ENCODE data around the gene SPRY2. TPM values are rescaled to one million over a fixed set of nuclear protein-coding genes. Genes with fewer than 3 reads are reported as not detected.
"Not testable (repeated sequence)": the region's sequence is repeated elsewhere in the genome, so short reads cannot be mapped to it uniquely, and the experiment has no call there.

SPRY2 gene
- total and polyA plus RNA-seq, 8 donors, result 4.0 to 33.2 (median 20.2) TPM

DNA sequence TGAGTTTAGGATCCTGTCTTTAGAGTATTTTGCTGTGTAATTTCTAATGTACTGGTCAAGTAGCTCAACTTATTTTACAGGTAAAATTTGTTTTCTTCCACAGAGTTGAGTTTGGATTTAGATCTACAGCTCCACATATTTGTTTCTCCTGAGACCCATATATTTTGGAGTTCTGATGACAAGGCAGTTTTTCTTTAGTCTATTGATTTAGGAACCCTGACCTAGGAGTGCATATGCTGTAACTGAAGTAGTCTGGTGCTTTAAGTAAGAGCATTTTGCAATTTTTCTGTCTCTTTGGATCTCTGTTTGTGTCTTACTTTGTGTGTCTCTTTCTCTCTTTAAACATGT lies 19.5 kb upstream of the SPRY2 start:
- no peak for DNase-seq
- TF ChIP-seq POLR2AphosphoS5 (IDR thresholded peaks at IDR 0.05), result no peak
- TF ChIP-seq POLR2A (IDR thresholded peaks at IDR 0.05), result no peak
- no peak for TF ChIP-seq EP300 (IDR thresholded peaks at IDR 0.05)
- TF ChIP-seq, protein P1, sequence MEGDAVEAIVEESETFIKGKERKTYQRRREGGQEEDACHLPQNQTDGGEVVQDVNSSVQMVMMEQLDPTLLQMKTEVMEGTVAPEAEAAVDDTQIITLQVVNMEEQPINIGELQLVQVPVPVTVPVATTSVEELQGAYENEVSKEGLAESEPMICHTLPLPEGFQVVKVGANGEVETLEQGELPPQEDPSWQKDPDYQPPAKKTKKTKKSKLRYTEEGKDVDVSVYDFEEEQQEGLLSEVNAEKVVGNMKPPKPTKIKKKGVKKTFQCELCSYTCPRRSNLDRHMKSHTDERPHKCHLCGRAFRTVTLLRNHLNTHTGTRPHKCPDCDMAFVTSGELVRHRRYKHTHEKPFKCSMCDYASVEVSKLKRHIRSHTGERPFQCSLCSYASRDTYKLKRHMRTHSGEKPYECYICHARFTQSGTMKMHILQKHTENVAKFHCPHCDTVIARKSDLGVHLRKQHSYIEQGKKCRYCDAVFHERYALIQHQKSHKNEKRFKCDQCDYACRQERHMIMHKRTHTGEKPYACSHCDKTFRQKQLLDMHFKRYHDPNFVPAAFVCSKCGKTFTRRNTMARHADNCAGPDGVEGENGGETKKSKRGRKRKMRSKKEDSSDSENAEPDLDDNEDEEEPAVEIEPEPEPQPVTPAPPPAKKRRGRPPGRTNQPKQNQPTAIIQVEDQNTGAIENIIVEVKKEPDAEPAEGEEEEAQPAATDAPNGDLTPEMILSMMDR (IDR thresholded peaks at IDR 0.05), result no peak
- Histone ChIP-seq H3K27ac (no peak overlapping the region), H3K9me3 (no peaks in the 10 kb centered on the region), H3K36me3 (no peaks in the 10 kb centered on the region), H3K4me3 (no peak overlapping the region), H3K27me3 (no peaks in the 10 kb centered on the region), H3K4me1 (peaks cover 0 to 14% (median 6%) of the 10 kb centered on the region in 4 donors)
- intact Hi-C loops (cut with DNase I; ENCODE audit: low total_unique reads), result no loop called here

DNA sequence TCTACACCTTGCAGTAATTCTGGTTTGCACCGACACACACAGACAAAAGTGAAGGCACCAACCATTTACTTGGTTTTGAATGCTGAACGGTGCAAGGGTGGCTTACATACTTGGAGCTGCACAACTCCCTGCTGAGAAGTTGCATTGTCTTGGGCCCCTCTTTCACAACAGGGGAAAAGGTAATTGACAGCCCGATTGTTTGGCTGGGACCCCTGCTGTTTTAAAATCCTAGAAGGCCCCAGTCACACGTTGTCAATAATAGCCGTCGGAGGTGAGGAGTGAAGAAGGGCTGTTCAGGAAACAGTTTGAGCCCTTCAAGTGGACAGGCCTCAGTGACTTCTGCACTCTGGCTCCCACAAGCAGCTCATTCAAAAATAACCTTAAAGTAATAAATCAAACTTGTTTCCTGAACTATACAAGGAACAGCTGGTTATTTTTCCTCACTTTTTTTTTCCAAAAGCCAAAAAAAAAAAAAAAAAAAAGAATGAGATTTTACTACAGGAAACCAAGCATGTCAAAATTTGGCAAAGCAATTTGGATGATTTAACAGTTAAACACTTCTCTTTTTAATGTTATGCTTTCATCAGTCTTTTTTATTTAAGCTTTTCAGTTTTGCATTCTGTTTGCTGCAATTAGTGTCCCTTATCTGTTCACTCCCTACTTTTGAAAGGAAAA lies 19.0 kb upstream of the SPRY2 start:
- WGBS, 5 donors, result 54 to 68% (median 59%) methylated on average over 6 of the region's 6 CpGs
- Histone ChIP-seq H3K27ac (no peak overlapping the region), H3K4me3 (no peak overlapping the region), H3K9me3 (no peaks in the 10 kb centered on the region), H3K27me3 (no peaks in the 10 kb centered on the region), H3K4me1 (peaks cover 0 to 14% (median 6%) of the 10 kb centered on the region in 4 donors), H3K36me3 (no peaks in the 10 kb centered on the region)
- intact Hi-C loops (cut with DNase I; ENCODE audit: low total_unique reads), result no loop called here
- DNase-seq, result peak in 1 of 2 donors; percentile 44
- TF ChIP-seq POLR2A (IDR thresholded peaks at IDR 0.05) (no peak), EP300 (IDR thresholded peaks at IDR 0.05) (no peak), POLR2AphosphoS5 (IDR thresholded peaks at IDR 0.05) (no peak)
- TF ChIP-seq, protein P1 (IDR thresholded peaks at IDR 0.05), result no peak

DNA sequence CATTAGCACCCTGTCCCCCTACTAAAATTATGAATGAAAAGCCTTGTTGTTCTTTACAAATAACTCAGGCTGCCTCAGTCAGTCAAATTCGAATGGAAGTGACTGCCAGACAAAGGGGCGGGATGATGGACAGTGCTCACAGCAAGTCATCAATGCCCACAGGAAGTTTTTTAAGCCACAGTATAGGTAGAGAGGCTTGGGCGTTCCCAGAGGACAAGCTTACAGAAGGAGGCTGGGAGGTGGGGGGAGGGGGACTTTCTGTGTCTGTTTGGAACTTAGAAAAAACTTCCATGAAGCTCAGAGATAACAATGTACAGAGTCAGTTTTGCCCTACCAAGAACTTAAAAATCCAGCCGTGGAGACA lies 18.5 kb upstream of the SPRY2 start:
- WGBS, 5 donors, result 61 to 82% (median 80%) methylated on average over 4 of the region's 4 CpGs
- intact Hi-C loops (cut with DNase I; ENCODE audit: low total_unique reads), result no loop called here

DNA sequence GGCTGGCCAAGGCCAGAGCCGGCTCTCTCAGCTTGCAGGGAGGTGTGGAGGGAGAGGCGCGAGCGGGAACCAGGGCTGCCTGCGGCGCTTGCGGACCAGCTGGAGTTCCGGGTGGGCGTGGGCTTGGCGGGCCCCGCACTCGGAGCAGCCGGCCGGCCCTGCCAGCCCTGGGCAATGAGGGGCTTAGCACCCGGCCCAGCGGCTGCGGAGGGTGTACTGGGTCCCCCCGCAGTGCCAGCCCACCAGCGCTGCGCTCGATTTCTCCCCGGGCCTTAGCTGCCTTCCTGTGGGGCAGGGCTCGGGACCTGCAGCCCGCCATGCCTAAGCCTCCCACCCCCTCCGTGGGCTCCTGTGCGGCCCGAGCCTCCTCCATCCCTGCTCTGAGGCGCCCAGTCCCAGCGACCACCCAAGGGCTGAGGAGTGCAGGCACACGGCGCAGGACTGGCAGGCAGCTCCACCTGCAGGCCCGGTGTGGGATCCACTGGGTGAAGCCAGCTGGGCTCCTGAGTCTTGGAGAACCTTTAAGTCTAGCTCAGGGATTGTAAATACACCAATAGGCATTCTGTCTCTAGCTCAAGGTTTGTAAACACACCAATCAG lies 14.7 kb upstream of the SPRY2 start:
- H3K4me1 ChIP-seq; H3K36me3 ChIP-seq; H3K27me3 ChIP-seq; DNase-seq; H3K27ac ChIP-seq; H3K9me3 ChIP-seq; intact Hi-C loops (cut with DNase I; ENCODE audit: low total_unique reads); H3K4me3 ChIP-seq: not testable (repeated sequence)
- 94 to 97% (median 97%) methylated on average over 6 to 32 of the region's 32 CpGs for WGBS, 5 donors

More for the DNA sequence above, 18.5 kb upstream of the SPRY2 start:
- Histone ChIP-seq H3K4me1 (peaks cover 0 to 14% (median 6%) of the 10 kb centered on the region in 4 donors), H3K27ac (no peak overlapping the region), H3K36me3 (no peaks in the 10 kb centered on the region), H3K9me3 (no peaks in the 10 kb centered on the region), H3K4me3 (no peak overlapping the region), H3K27me3 (no peaks in the 10 kb centered on the region)
- TF ChIP-seq POLR2A (IDR thresholded peaks at IDR 0.05) (no peak), EP300 (IDR thresholded peaks at IDR 0.05) (no peak), POLR2AphosphoS5 (IDR thresholded peaks at IDR 0.05) (no peak)
- TF ChIP-seq, protein P1 (IDR thresholded peaks at IDR 0.05), result no peak
- DNase-seq, result no peak

DNA sequence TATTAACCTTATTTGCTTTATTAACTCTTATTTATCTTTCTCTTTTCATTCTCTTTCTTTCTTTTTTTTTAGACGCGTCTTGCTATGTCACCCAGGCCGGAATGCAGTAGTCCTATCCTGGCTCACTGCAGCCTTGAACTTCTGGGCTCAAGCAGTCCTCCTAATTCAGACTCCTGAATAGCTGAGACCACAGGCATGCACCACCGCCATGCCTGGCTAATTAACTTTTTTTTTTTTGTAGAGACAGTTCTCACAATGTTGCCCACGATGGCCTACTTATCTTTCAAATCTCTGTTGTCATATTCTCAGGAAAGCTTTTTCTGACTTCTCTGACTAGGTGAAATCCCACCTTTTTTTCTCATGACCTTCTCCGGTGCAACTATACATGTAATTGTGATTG lies 7.8 kb upstream of the SPRY2 start:
- TF ChIP-seq POLR2AphosphoS5 (IDR thresholded peaks at IDR 0.05) (no peak), EP300 (IDR thresholded peaks at IDR 0.05) (no peak), POLR2A (IDR thresholded peaks at IDR 0.05) (no peak)
- TF ChIP-seq, protein P1 (IDR thresholded peaks at IDR 0.05), result no peak
- H3K9me3 ChIP-seq, result no peaks in the 10 kb centered on the region
- H3K27ac ChIP-seq, result no peak overlapping the region
- intact Hi-C loops (cut with DNase I; ENCODE audit: low total_unique reads), result no loop called here
- H3K4me3 ChIP-seq, result no peak overlapping the region
- no peaks in the 10 kb centered on the region for H3K4me1 ChIP-seq
- no peaks in the 10 kb centered on the region for H3K36me3 ChIP-seq
- DNase-seq, result no peak
- H3K27me3 ChIP-seq, result no peaks in the 10 kb centered on the region
- WGBS, 5 donors, result 83 to 91% (median 88%) methylated on average over 6 of the region's 6 CpGs

All from stomach (tissue), 9 donors.